Stimulated activated CD4-positive, alpha-beta T cell treated with anti-CD3 and anti-CD28 coated beads, Interleukin-1b, Interleukin-23, amount 100 ng/mL, for 24 hours (primary cell): Measurements from ENCODE around the gene GALNT9.
"Not testable (repeated sequence)": the region's sequence is repeated elsewhere in the genome, so short reads cannot be mapped to it uniquely, and the experiment has no call there.

Source experiments
- DNase-seq, 4 experiments: peaks; one replicate each; pipeline ENCODE4 v3.0.0-alpha.2; 2020; ENCODE audit warnings: low read depth in 4 of 4, low spot score in 1 of 4

GALNT9 gene

GRCh38 chr12:132267873-132268272 lies 61.5 kb downstream of the GALNT9 start:
- DNase-seq: no peak

- DNase-seq: no peak
Observed at GRCh38 chr12:132266802-132267201, 62.6 kb downstream of the GALNT9 start.

- DNase-seq: no peak
Observed at GRCh38 chr12:132266370-132266769, 63.0 kb downstream of the GALNT9 start.

GRCh38 chr12:132265822-132266221 lies 63.6 kb downstream of the GALNT9 start:
- not testable (repeated sequence) for DNase-seq

GRCh38 chr12:132265056-132265800 lies 64.2 kb downstream of the GALNT9 start:
- DNase-seq: no peak

GRCh38 chr12:132264086-132265010 lies 65.0 kb downstream of the GALNT9 start:
- no peak for DNase-seq

- no peak for DNase-seq
Observed at GRCh38 chr12:132263451-132264049, 65.8 kb downstream of the GALNT9 start.

GRCh38 chr12:132263061-132263360 lies 66.4 kb downstream of the GALNT9 start:
- DNase-seq: no peak

- DNase-seq: no peak
Observed at GRCh38 chr12:132262256-132263060, 66.9 kb downstream of the GALNT9 start.

- no peak for DNase-seq
Observed at GRCh38 chr12:132261328-132262138, 67.9 kb downstream of the GALNT9 start.

GRCh38 chr12:132260721-132261120 lies 68.7 kb downstream of the GALNT9 start:
- DNase-seq: no peak

GRCh38 chr12:132259872-132260695 lies 69.3 kb downstream of the GALNT9 start:
- no peak for DNase-seq

GRCh38 chr12:132259364-132259871 lies 70.0 kb downstream of the GALNT9 start:
- no peak for DNase-seq

- no peak for DNase-seq
Observed at GRCh38 chr12:132258543-132258942, 70.8 kb downstream of the GALNT9 start.

GRCh38 chr12:132257955-132258490 lies 71.4 kb downstream of the GALNT9 start:
- no peak for DNase-seq

- no peak for DNase-seq
Observed at GRCh38 chr12:132257206-132257954, 72.0 kb downstream of the GALNT9 start.

- DNase-seq: no peak
Observed at GRCh38 chr12:132256646-132257045, 72.7 kb downstream of the GALNT9 start.

GRCh38 chr12:132255642-132256041 lies 73.7 kb downstream of the GALNT9 start:
- DNase-seq: no peak
